Pancreas (tissue), 10 donors: ENCODE results near the gene ULBP2. TPM values are rescaled to one million over a fixed set of nuclear protein-coding genes. Genes with fewer than 3 reads are reported as not detected.
"Not testable (repeated sequence)": the region's sequence is repeated elsewhere in the genome, so short reads cannot be mapped to it uniquely, and the experiment has no call there.

Source experiments
- ATAC-seq, 4 donors: fragments of 200-7000 bp; cut with Tn5 transposase; one replicate each; pipeline versions ENCODE4 v1.8.0 to v1.9.1; 2020; ENCODE audit warnings: mild to moderate bottlenecking in 4 of 4, moderate library complexity in 4 of 4
- DNase-seq, 6 donors: peaks; one replicate each; pipeline ENCODE4 v3.0.0-alpha.2; 2020
- FAIRE-seq: peaks from 2 replicates; lab custom pipeline; 2012; peaks lifted over from hg19 to GRCh38; lab: Jason Lieb, UNC
- H3K27ac ChIP-seq, 4 donors: fragments of 200-600 bp; sonication (generic); 1 replicate in 3 of 4; 2 replicates in 1 of 4; pipeline versions ENCODE4 v1.5.0 to v1.8.0; 2020
- H3K27me3 ChIP-seq, 4 donors: fragments of 200-600 bp; one replicate each; pipeline ENCODE4 v1.8.0; 2021
- H3K36me3 ChIP-seq, 3 donors: fragments of 200-600 bp; sonication (generic) in 1 of 3; one replicate each; pipeline versions ENCODE4 v1.5.0 to v1.8.0; 2020 to 2021
- H3K4me1 ChIP-seq, 3 donors: fragments of 200-600 bp; one replicate each; pipeline ENCODE4 v1.8.0; 2021
- H3K4me3 ChIP-seq, 4 donors: fragments of 200-600 bp; sonication (generic) in 2 of 4; one replicate each; pipeline versions ENCODE4 v1.5.0 to v1.8.0; 2020 to 2021
- H3K9me3 ChIP-seq, 4 donors: fragments of 200-600 bp; one replicate each; pipeline ENCODE4 v1.8.0; 2021
- WGBS, 2 donors: extraction: QIAGEN DNeasy Blood & Tissue Kit; methylation state at CpG; one replicate each; pipeline ENCODE4 v1.1.7; 2013; 5-methylcytosine and 5-hydroxymethylcytosine counted together
- intact Hi-C, 3 donors: fragments of 100-400 bp; cut with DNase I; formaldehyde crosslinking; loops; one replicate each; pipeline versions ENCODE4 v1.11.1 to v1.14.2; 2022
- polyA plus RNA-seq, 2 donors: library from polyadenylated mRNA; stranded (reverse); fragments of 200-250 nt; gene quantifications; one replicate each; pipeline ENCODE4 v1.2.3, GENCODE V29; 2013
- total RNA-seq, 6 donors: library from RNA; stranded (reverse); fragmentation: NEBNext Ultra II Directional in 4 of 6; extraction: Animal tissue kit (Norgen Biotek cat#: 25700) in 4 of 6; gene quantifications; one replicate each; pipeline versions ENCODE4 v1.2.1 to v1.2.4, GENCODE V29; 2021 to 2023
- TF ChIP-seq, protein P1 (sequence below), 4 donors: fragments of 200-600 bp; sonication (generic) in 3 of 4; IDR thresholded peaks; one replicate each; pipeline versions ENCODE4 v1.5.0 to v1.8.0; 2021; ENCODE audit warnings: antibody characterized with exemption in 4 of 4
- donor health status: healthy with polysubstance abuse.
- donor health status: DM: no; HTN: no; CAD: no; lungs with moderate emphysema.
- donor health status: DM: no; HTN: no; CAD: no.
- donor health status: control.
- donor health status: control.
- donor health status: Bipolar disorder and iron deficiency.
- donor health status: DM: yes; HTN: yes; CAD: no.
- donor health status: DM: no; HTN: no; CAD: no.
- donor health status: DM: no; HTN: no; CAD: no.
- donor health status: DM: yes; HTN: yes; CAD: no.

The ULBP2 gene
- total and polyA plus RNA-seq, 8 donors = 0.19 to 0.37 (median 0.25) TPM; not detected in 3

DNA sequence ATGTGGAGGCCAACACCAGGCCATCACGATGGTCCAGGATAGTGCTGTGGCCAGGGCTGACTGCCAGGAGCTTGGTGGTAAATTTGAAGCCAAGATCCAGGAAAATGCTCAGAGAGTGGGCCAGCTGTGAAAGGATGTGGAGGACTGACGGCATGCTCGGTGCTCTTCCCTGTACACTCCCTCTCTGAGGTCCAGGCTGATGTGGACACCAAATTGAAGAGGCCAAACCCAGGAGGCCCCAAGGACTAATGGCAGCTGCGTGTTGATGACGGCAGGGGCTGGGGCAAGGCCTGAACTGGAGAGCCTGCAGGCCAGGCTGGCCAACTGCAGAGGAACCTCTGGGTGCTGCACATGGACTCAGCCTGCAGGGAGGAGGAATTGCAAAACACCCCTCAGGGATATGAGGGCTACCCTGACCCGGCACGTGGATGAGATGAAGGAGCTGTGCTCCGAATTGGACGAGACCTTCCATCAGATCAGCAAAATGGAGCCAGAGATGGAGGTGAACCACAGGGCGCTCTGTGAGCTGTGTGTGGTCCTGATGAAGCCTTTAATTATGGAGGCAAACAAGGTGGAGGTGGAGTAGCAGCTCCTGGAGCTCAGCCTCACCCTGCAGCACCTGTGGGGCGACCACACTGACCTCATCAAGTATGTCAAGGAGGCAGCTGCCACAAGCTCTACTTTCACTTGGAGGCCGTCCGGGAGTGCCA is 37.0 kb upstream of the ULBP2 start:
- no peak for FAIRE-seq

DNA sequence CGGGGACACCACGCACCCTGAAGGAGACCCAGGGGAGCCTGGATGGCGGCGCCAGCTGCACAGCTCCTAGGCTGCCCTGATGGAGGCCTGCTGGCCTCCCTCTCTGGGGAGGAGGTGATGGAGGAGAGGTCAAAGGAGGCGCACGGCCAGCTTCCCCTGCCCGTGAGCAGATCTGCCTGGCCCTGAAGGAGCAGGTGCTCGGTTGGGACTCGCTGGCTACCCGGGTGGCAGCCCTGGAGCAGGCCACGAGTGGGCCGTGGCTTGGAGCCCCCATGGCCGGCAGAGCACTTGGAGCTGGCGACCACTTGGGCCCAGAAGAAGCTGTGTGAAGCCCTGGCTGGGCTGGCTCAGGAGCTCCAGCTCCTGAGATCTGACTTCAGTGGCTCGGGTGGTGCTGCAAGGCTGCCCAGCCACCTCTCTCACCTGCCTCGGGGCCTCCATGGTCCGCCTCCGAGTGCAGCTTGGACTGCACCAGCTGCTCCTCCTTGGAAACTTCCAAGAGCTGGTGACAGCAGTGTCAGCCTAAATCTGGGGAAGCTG is 36.4 kb upstream of the ULBP2 start:
- ATAC-seq = no peak
- intact Hi-C loops = no loop called here

More for the DNA sequence above, 37.0 kb upstream of the ULBP2 start:
- Histone ChIP-seq H3K4me1 (no peaks in the 10 kb centered on the region), H3K27me3 (no peaks in the 10 kb centered on the region), H3K4me3 (no peak overlapping the region), H3K36me3 (no peaks in the 10 kb centered on the region), H3K27ac (no peak overlapping the region), H3K9me3 (no peaks in the 10 kb centered on the region)
- intact Hi-C loops = no loop called here
- WGBS, 2 donors = 89 to 91% methylated on average over 13 of the region's 13 CpGs
- ATAC-seq (no peak), DNase-seq (no peak)
- TF ChIP-seq, protein P1, sequence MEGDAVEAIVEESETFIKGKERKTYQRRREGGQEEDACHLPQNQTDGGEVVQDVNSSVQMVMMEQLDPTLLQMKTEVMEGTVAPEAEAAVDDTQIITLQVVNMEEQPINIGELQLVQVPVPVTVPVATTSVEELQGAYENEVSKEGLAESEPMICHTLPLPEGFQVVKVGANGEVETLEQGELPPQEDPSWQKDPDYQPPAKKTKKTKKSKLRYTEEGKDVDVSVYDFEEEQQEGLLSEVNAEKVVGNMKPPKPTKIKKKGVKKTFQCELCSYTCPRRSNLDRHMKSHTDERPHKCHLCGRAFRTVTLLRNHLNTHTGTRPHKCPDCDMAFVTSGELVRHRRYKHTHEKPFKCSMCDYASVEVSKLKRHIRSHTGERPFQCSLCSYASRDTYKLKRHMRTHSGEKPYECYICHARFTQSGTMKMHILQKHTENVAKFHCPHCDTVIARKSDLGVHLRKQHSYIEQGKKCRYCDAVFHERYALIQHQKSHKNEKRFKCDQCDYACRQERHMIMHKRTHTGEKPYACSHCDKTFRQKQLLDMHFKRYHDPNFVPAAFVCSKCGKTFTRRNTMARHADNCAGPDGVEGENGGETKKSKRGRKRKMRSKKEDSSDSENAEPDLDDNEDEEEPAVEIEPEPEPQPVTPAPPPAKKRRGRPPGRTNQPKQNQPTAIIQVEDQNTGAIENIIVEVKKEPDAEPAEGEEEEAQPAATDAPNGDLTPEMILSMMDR (IDR thresholded peaks at IDR 0.05) = no peak

DNA sequence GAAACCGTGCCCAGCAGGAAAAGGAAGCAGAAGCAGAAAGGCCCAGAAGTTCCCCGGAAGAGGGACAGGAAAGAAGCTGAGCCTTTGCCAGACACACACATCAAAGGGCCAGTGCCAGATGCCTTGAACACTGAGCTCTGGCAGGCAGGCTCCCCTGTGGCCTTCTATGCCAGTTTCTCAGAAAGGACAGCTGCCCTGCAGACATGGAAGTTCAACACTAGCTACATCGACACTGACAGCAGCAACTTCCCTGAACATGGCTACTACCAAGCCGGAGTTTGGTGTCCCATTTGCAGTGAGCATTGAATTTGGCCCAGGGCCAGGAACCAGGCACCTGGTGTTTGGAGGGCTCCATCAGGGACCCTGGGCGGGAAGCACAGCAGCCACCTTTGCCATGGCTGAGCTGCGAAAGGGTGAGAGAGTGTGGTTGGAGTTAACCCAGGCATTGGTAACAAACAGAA is 35.9 kb upstream of the ULBP2 start:
- Histone ChIP-seq H3K4me3 (no peak overlapping the region), H3K9me3 (no peaks in the 10 kb centered on the region), H3K27me3 (no peaks in the 10 kb centered on the region), H3K36me3 (no peaks in the 10 kb centered on the region), H3K4me1 (no peaks in the 10 kb centered on the region), H3K27ac (no peak overlapping the region)
- TF ChIP-seq, protein P1 (IDR thresholded peaks at IDR 0.05) = no peak
- FAIRE-seq (no peak), ATAC-seq (no peak), DNase-seq (no peak)
- 84 to 87% methylated on average over 6 of the region's 6 CpGs for WGBS, 2 donors
- intact Hi-C loops = no loop called here

More for the DNA sequence above, 36.4 kb upstream of the ULBP2 start:
- Histone ChIP-seq H3K36me3 (no peaks in the 10 kb centered on the region), H3K4me1 (no peaks in the 10 kb centered on the region), H3K9me3 (no peaks in the 10 kb centered on the region), H3K4me3 (no peak overlapping the region), H3K27ac (no peak overlapping the region), H3K27me3 (no peaks in the 10 kb centered on the region)
- TF ChIP-seq, protein P1 (IDR thresholded peaks at IDR 0.05) = no peak
- no peak for DNase-seq
- FAIRE-seq = no peak
- WGBS, 2 donors = 92 to 94% methylated on average over 18 of the region's 18 CpGs

DNA sequence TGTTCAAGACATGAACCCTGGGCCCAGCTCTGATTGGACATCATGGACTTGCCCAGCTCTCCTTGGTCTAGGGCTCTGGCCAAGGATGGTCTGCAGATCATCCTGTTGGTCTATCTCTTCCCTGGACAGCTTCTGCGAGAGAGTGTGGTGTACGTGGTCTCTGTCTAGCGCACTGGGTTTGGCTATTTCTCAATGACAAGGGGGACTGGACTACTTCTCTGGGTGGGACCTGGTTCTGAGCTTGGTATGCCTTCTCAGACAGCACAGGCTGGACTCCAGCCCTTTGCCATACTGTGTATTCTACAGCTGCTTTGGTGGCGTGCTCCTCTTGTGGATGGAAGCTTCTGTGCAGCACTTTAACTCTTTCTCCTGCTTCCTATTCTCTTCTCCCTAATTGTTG is 35.4 kb upstream of the ULBP2 start:
- Histone ChIP-seq H3K27ac (no peak overlapping the region), H3K27me3 (no peaks in the 10 kb centered on the region), H3K9me3 (no peaks in the 10 kb centered on the region), H3K4me3 (no peak overlapping the region), H3K4me1 (no peaks in the 10 kb centered on the region), H3K36me3 (no peaks in the 10 kb centered on the region)
- 96 to 98% methylated on average over 4 of the region's 4 CpGs for WGBS, 2 donors
- DNase-seq (no peak), FAIRE-seq (no peak), ATAC-seq (no peak)
- TF ChIP-seq, protein P1 (IDR thresholded peaks at IDR 0.05) = no peak
- intact Hi-C loops = no loop called here

DNA sequence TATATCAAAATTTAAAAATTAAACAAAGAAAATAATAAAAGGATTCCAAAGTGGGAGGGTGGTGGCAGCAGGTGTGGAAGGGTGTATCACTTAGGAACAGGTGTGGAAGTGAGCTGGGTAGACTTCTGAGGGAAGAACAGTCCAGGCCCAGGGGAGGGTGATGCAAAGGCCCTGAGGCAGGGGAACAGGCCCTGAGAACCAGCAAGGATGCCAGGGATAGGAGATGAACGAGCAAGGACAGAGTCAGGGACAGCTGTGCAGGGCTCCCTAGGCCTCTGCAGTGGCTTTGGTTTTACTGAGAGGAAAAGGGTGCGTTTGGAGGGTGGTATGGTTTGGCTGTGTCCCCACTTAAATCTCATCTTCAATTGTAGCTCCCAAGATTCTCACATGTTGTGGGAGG is 34.5 kb upstream of the ULBP2 start:
- WGBS, 2 donors = 83% methylated on average over 2 of the region's 2 CpGs
- H3K4me3 ChIP-seq = no peak overlapping the region
- H3K27ac ChIP-seq = no peak overlapping the region
- ATAC-seq (no peak), DNase-seq (no peak), FAIRE-seq (no peak)
- H3K9me3 ChIP-seq = no peaks in the 10 kb centered on the region
- no peaks in the 10 kb centered on the region for H3K27me3 ChIP-seq
- TF ChIP-seq, protein P1 (IDR thresholded peaks at IDR 0.05) = no peak
- H3K36me3 ChIP-seq = no peaks in the 10 kb centered on the region
- intact Hi-C loops = no loop called here
- H3K4me1 ChIP-seq = no peaks in the 10 kb centered on the region

DNA sequence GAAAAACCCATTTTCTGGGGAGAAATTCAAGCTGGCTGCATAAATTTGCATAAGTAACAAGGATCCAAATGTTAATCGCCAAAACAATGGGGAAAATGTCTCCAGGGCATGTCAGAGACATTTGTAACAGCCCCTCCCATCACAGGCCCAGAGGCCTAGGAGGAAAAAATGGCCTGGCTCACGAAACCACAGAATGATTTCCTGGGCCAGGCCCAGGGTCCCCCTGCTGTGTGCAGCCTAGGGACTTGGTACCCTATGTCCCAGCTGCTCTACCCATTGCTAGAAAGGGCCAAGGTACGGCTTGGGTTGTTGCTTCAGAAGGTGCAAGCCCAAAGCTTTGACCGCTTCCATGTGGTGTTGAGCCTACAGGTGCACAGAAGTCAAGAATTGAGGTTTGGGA is 33.3 kb upstream of the ULBP2 start:
- intact Hi-C loops, DNase-seq: not testable (repeated sequence)
- WGBS, 2 donors = 84 to 85% methylated on average over 4 of the region's 4 CpGs

More for the DNA sequence above, 33.3 kb upstream of the ULBP2 start:
- not testable (repeated sequence) for ATAC-seq, H3K4me3 ChIP-seq, H3K9me3 ChIP-seq, FAIRE-seq, H3K4me1 ChIP-seq, H3K27me3 ChIP-seq, H3K36me3 ChIP-seq, H3K27ac ChIP-seq
